Measurements from ENCODE around the gene FHL3.

Gene FHL3

GRCh38 chr1:37951041-37951782 lies 54.1 kb downstream of the FHL3 start:
- TF ChIP-seq CTCF (IDR thresholded peaks at IDR 0.05; ENCODE audit: low read length, missing control alignments): no peak
- no peak overlapping the region for H3K4me3 ChIP-seq (replicated peaks; ENCODE audit: low read depth, low read length)
- no peak for DNase-seq (ENCODE audit: low read depth)

GRCh38 chr1:37949524-37950152 lies 55.7 kb downstream of the FHL3 start:
- no peak overlapping the region for H3K4me3 ChIP-seq (replicated peaks; ENCODE audit: low read depth, low read length)
- no peak for DNase-seq (ENCODE audit: low read depth)
- TF ChIP-seq CTCF (IDR thresholded peaks at IDR 0.05; ENCODE audit: low read length, missing control alignments): no peak

- no peak overlapping the region for H3K4me3 ChIP-seq (replicated peaks; ENCODE audit: low read depth, low read length)
- no peak for DNase-seq (ENCODE audit: low read depth)
- no peak for TF ChIP-seq CTCF (IDR thresholded peaks at IDR 0.05; ENCODE audit: low read length, missing control alignments)
These were observed 56.5 kb downstream of the FHL3 start for GRCh38 chr1:37948841-37949240.

GRCh38 chr1:37948166-37948565 lies 57.1 kb downstream of the FHL3 start:
- DNase-seq (ENCODE audit: low read depth): no peak
- no peak overlapping the region for H3K4me3 ChIP-seq (replicated peaks; ENCODE audit: low read depth, low read length)
- no peak for TF ChIP-seq CTCF (IDR thresholded peaks at IDR 0.05; ENCODE audit: low read length, missing control alignments)

- no peak for DNase-seq (ENCODE audit: low read depth)
- H3K4me3 ChIP-seq (replicated peaks; ENCODE audit: low read depth, low read length): no peak overlapping the region
- no peak for TF ChIP-seq CTCF (IDR thresholded peaks at IDR 0.05; ENCODE audit: low read length, missing control alignments)
These were observed 58.0 kb downstream of the FHL3 start for GRCh38 chr1:37947364-37947763.

Data from fibroblast of pulmonary artery (primary cell).